ENCODE measurements around the gene TMEM125.

GRCh38 chr1:43300378-43301094 lies 30.8 kb downstream of the TMEM125 start, which contains the start of gene TIE1:
- TF ChIP-seq, protein P1, sequence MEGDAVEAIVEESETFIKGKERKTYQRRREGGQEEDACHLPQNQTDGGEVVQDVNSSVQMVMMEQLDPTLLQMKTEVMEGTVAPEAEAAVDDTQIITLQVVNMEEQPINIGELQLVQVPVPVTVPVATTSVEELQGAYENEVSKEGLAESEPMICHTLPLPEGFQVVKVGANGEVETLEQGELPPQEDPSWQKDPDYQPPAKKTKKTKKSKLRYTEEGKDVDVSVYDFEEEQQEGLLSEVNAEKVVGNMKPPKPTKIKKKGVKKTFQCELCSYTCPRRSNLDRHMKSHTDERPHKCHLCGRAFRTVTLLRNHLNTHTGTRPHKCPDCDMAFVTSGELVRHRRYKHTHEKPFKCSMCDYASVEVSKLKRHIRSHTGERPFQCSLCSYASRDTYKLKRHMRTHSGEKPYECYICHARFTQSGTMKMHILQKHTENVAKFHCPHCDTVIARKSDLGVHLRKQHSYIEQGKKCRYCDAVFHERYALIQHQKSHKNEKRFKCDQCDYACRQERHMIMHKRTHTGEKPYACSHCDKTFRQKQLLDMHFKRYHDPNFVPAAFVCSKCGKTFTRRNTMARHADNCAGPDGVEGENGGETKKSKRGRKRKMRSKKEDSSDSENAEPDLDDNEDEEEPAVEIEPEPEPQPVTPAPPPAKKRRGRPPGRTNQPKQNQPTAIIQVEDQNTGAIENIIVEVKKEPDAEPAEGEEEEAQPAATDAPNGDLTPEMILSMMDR (IDR thresholded peaks at IDR 0.05): no peak
- peak in 1 of 4 donors; percentile 31 for TF ChIP-seq POLR2A (IDR thresholded peaks at IDR 0.05)

Measured in esophagus squamous epithelium (tissue), 4 donors.